Activated naive CD8-positive, alpha-beta T cell treated with anti-CD3 and anti-CD28 coated beads, Interleukin-2, amount 50 U/mL, for 24 hours (primary cell): Measurements from ENCODE around the gene RPL23.
A peak's percentile ranks its signal among the peaks of the same experiment; 100 is the strongest.

Experiments used
- ATAC-seq: fragments of 150-1000 bp; cut with Tn5 transposase; one replicate; pipeline ENCODE4 v1.10.0; 2021
- DNase-seq: peaks from one replicate; pipeline ENCODE4 v3.0.0; 2021
- H3K27ac Mint-ChIP-seq: one replicate; pipeline ENCODE4 v1.8.0; 2021; ENCODE audit warnings: mild to moderate bottlenecking, mixed read lengths
- H3K27me3 Mint-ChIP-seq: one replicate; pipeline ENCODE4 v1.8.0; 2021; ENCODE audit warnings: mixed read lengths
- H3K36me3 Mint-ChIP-seq: one replicate; pipeline ENCODE4 v1.8.0; 2021; ENCODE audit warnings: low read depth, mixed read lengths
- H3K4me1 Mint-ChIP-seq: one replicate; pipeline ENCODE4 v1.8.0; 2021; ENCODE audit warnings: mixed read lengths
- H3K4me3 Mint-ChIP-seq: one replicate; pipeline ENCODE4 v1.8.0; 2021; ENCODE audit warnings: mild to moderate bottlenecking, moderate library complexity, mixed read lengths
- H3K9me3 Mint-ChIP-seq: one replicate; pipeline ENCODE4 v1.8.0; 2021; ENCODE audit warnings: mixed read lengths

The RPL23 gene

GRCh38 chr17:38874505-38875400 lies 21.2 kb upstream of the RPL23 start:
- no peaks in the 10 kb centered on the region for H3K9me3 Mint-ChIP-seq
- no peak overlapping the region for H3K4me3 Mint-ChIP-seq
- DNase-seq: no peak
- no peaks in the 10 kb centered on the region for H3K27me3 Mint-ChIP-seq
- H3K4me1 Mint-ChIP-seq: peaks cover 81% of the 10 kb centered on the region
- no peak for ATAC-seq
- H3K27ac Mint-ChIP-seq: peak overlapping the region; percentile 81
- H3K36me3 Mint-ChIP-seq: peaks cover 12% of the 10 kb centered on the region

GRCh38 chr17:38873640-38874380 lies 20.3 kb upstream of the RPL23 start:
- ATAC-seq: no peak
- H3K36me3 Mint-ChIP-seq: peaks cover 8% of the 10 kb centered on the region
- no peaks in the 10 kb centered on the region for H3K9me3 Mint-ChIP-seq
- H3K27me3 Mint-ChIP-seq: peaks cover 4% of the 10 kb centered on the region
- no peak overlapping the region for H3K4me3 Mint-ChIP-seq
- DNase-seq: no peak
- H3K27ac Mint-ChIP-seq: peak overlapping the region; percentile 97
- peaks cover 79% of the 10 kb centered on the region for H3K4me1 Mint-ChIP-seq

- H3K9me3 Mint-ChIP-seq: no peaks in the 10 kb centered on the region
- H3K36me3 Mint-ChIP-seq: peaks cover 7% of the 10 kb centered on the region
- no peak for ATAC-seq
Observed at GRCh38 chr17:38872671-38873385, 19.3 kb upstream of the RPL23 start.

GRCh38 chr17:38872027-38872511 lies 18.5 kb upstream of the RPL23 start:
- H3K27me3 Mint-ChIP-seq: peaks cover 6% of the 10 kb centered on the region
- H3K36me3 Mint-ChIP-seq: peaks cover 9% of the 10 kb centered on the region
- peak overlapping the region; percentile 97 for H3K27ac Mint-ChIP-seq
- H3K4me1 Mint-ChIP-seq: peaks cover 78% of the 10 kb centered on the region
- no peaks in the 10 kb centered on the region for H3K9me3 Mint-ChIP-seq
- ATAC-seq (no peak), DNase-seq (no peak)
- H3K4me3 Mint-ChIP-seq: peak overlapping the region; percentile 92

More at GRCh38 chr17:38872671-38873385, 19.3 kb upstream of the RPL23 start:
- Mint-ChIP-seq H3K27me3 (peaks cover 4% of the 10 kb centered on the region), H3K27ac (peak overlapping the region; percentile 97), H3K4me3 (peak overlapping the region; percentile 92), H3K4me1 (peaks cover 79% of the 10 kb centered on the region)
- DNase-seq: no peak

GRCh38 chr17:38871247-38872015 lies 17.9 kb upstream of the RPL23 start:
- H3K9me3 Mint-ChIP-seq: no peaks in the 10 kb centered on the region
- H3K4me3 Mint-ChIP-seq: peak overlapping the region; percentile 92
- peaks cover 7% of the 10 kb centered on the region for H3K36me3 Mint-ChIP-seq
- DNase-seq: peak; percentile 80
- H3K27ac Mint-ChIP-seq: peak overlapping the region; percentile 97
- peaks cover 71% of the 10 kb centered on the region for H3K4me1 Mint-ChIP-seq
- peak; percentile 25 for ATAC-seq
- H3K27me3 Mint-ChIP-seq: peaks cover 6% of the 10 kb centered on the region

GRCh38 chr17:38870259-38871165 lies 17.0 kb upstream of the RPL23 start:
- ATAC-seq: peak; percentile 33

GRCh38 chr17:38869526-38870258 lies 16.2 kb upstream of the RPL23 start, which contains the start of gene LASP1:
Gene LASP1 (plus strand): TSS chr17:38870058. CDS start chr17:38870190, 132 bp downstream.
- peaks cover 58% of the 10 kb centered on the region for H3K4me1 Mint-ChIP-seq
- ATAC-seq: peak; percentile 68
- peak within 1 kb of the TSS; percentile 99 for H3K27ac Mint-ChIP-seq

More at GRCh38 chr17:38870259-38871165, 17.0 kb upstream of the RPL23 start:
- Mint-ChIP-seq H3K27me3 (peaks cover 6% of the 10 kb centered on the region), H3K36me3 (peaks cover 6% of the 10 kb centered on the region), H3K4me1 (peaks cover 66% of the 10 kb centered on the region), H3K4me3 (peak overlapping the region; percentile 92), H3K27ac (peak overlapping the region; percentile 97), H3K9me3 (no peaks in the 10 kb centered on the region)
- DNase-seq: peak; percentile 79

GRCh38 chr17:38868817-38869525 lies 15.4 kb upstream of the RPL23 start:
- H3K4me1 Mint-ChIP-seq: peaks cover 50% of the 10 kb centered on the region
- DNase-seq: peak; percentile 94
- H3K4me3 Mint-ChIP-seq: peak overlapping the region; percentile 93
- peak overlapping the region; percentile 99 for H3K27ac Mint-ChIP-seq
- ATAC-seq: peak; percentile 50
- H3K36me3 Mint-ChIP-seq: peaks cover 6% of the 10 kb centered on the region
- peaks cover 6% of the 10 kb centered on the region for H3K27me3 Mint-ChIP-seq
- no peaks in the 10 kb centered on the region for H3K9me3 Mint-ChIP-seq

More at GRCh38 chr17:38869526-38870258, 16.2 kb upstream of the RPL23 start, which contains the start of gene LASP1:
- peak; percentile 91 for DNase-seq
- Mint-ChIP-seq H3K9me3 (no peaks in the 10 kb centered on the region), H3K4me3 (peak within 1 kb of the TSS; percentile 93), H3K36me3 (peaks cover 6% of the 10 kb centered on the region), H3K27me3 (peaks cover 6% of the 10 kb centered on the region)

- peak; percentile 6 for ATAC-seq
Observed at GRCh38 chr17:38867968-38868816, 14.7 kb upstream of the RPL23 start.

GRCh38 chr17:38867179-38867967 lies 13.9 kb upstream of the RPL23 start:
- H3K9me3 Mint-ChIP-seq: no peaks in the 10 kb centered on the region
- DNase-seq: peak; percentile 74
- H3K4me1 Mint-ChIP-seq: peaks cover 38% of the 10 kb centered on the region

More at GRCh38 chr17:38867968-38868816, 14.7 kb upstream of the RPL23 start:
- H3K27me3 Mint-ChIP-seq: peaks cover 6% of the 10 kb centered on the region
- peak overlapping the region; percentile 99 for H3K27ac Mint-ChIP-seq
- peak overlapping the region; percentile 93 for H3K4me3 Mint-ChIP-seq
- peak; percentile 52 for DNase-seq
- peaks cover 6% of the 10 kb centered on the region for H3K36me3 Mint-ChIP-seq
- H3K4me1 Mint-ChIP-seq: peaks cover 46% of the 10 kb centered on the region
- H3K9me3 Mint-ChIP-seq: no peaks in the 10 kb centered on the region

More at GRCh38 chr17:38867179-38867967, 13.9 kb upstream of the RPL23 start:
- H3K36me3 Mint-ChIP-seq: peaks cover 6% of the 10 kb centered on the region
- no peak for ATAC-seq
- H3K4me3 Mint-ChIP-seq: peak overlapping the region; percentile 93
- peaks cover 6% of the 10 kb centered on the region for H3K27me3 Mint-ChIP-seq
- H3K27ac Mint-ChIP-seq: peak overlapping the region; percentile 99
